ENCODE results near the gene UBXN6.

The UBXN6 gene, protein sequence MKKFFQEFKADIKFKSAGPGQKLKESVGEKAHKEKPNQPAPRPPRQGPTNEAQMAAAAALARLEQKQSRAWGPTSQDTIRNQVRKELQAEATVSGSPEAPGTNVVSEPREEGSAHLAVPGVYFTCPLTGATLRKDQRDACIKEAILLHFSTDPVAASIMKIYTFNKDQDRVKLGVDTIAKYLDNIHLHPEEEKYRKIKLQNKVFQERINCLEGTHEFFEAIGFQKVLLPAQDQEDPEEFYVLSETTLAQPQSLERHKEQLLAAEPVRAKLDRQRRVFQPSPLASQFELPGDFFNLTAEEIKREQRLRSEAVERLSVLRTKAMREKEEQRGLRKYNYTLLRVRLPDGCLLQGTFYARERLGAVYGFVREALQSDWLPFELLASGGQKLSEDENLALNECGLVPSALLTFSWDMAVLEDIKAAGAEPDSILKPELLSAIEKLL

DNA sequence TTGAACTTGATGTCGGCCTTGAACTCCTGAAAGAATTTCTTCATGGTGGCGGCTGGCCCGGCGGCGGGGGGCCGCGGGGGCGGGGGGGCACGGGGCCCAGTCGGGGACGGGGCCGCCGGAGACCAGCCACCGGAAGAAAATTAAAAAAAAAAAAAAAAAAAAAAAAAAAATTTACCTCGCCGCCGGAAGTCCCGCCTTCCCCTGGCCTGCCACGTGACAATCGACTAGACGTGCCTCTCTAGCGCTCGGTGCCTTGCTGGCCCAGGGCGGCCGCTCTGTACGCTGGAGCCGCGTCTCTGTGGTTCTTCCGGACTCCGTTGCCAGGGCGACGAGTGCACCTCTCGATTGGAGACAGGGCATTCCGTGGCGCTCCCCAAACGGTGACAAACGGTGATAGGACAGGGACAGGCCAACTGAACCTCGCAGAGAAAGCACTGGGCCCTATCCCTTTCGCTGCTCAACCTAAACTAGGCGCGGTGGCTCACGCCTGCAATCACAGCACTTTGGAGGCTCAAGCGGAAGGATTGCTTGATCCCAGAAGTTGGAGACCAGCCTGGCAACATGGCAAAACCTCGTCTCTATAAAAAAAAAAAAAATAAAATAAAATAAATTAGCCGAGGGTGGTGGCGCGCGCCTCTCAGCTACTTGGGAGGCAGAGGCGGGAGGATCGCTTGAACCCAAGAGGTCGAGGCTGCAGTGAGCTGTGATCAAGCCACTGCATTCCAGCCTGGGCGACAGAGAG is at the start of gene UBXN6:
TSS of gene UBXN6 (minus strand) at position 141 of the 742 bp plus-strand sequence. CDS start at position 44, 97 bp downstream.
- peak within 1 kb of the TSS; percentile 82 for H3K27ac ChIP-seq (ENCODE audit: low read depth, low read length)
- peaks cover 12% of the 10 kb centered on the region for H3K36me3 ChIP-seq (ENCODE audit: control insufficient read depth, insufficient read depth, low read length)
- H3K4me3 ChIP-seq (ENCODE audit: low read length): peak within 1 kb of the TSS; percentile 84
- peaks cover 11% of the 10 kb centered on the region for H3K4me1 ChIP-seq (ENCODE audit: control insufficient read depth, insufficient read depth, low read length)
- no peaks in the 10 kb centered on the region for H3K27me3 ChIP-seq (ENCODE audit: control insufficient read depth, insufficient read depth, low read length)
- peak within 1 kb of the TSS; percentile 2 for H3K9ac ChIP-seq (ENCODE audit: low read length)

DNA sequence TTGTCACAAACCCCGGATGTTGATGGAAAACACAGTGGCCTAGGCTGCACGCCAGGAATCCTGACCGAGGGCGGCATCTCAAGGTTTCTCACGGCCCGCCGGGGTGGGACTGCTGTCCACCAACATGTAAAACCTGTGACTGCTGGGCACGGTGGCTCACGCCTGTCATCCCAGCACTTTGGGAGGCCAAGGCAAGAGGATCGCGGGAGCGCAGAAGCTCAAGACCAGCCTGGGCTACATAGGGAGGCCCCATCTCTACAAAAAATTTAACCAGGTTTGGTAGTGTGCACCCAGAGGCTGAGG is 49.5 kb upstream of the UBXN6 start:
- peaks cover 10% of the 10 kb centered on the region for H3K4me1 ChIP-seq (ENCODE audit: control insufficient read depth, insufficient read depth, low read length)
- H3K27me3 ChIP-seq (ENCODE audit: control insufficient read depth, insufficient read depth, low read length): no peaks in the 10 kb centered on the region
- peaks cover 21% of the 10 kb centered on the region for H3K36me3 ChIP-seq (ENCODE audit: control insufficient read depth, insufficient read depth, low read length)
- no peak overlapping the region for H3K27ac ChIP-seq (ENCODE audit: low read depth, low read length)
- H3K4me3 ChIP-seq (ENCODE audit: low read length): no peak overlapping the region
- no peak overlapping the region for H3K9ac ChIP-seq (ENCODE audit: low read length)

DNA sequence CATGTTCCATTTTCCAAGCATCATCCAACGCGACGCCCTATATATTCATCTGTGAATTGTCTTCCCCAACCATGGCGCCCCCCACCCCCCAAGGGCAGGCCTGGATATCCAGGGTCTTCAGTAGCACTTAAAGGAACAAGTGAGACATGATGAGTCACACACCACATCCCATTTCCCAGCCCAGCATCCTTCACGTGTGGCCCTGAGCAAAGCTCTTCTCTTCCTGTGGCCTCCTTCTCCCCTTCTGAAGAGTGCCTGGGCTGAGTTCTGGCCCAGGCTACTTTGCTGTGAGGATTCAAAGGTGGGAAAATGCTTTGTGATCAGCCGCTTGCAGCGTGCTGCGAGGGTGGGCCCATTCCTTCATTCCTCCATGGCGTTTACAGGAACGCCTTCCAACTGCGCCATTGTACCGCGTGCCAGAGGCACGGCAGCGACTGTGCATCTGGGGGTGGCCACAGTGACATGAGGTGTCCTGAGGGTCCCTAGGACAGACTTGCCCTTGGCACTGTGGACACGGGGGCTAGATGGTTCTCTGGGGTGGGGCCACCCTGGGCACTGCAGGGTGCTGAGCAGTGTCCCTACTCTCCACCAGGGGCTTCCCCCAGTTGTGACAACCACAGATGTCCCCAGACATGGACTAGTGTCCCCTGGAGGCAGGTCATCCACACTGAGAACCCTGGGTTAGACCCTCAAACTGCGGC is 49.0 kb upstream of the UBXN6 start:
- peaks cover 22% of the 10 kb centered on the region for H3K36me3 ChIP-seq (ENCODE audit: control insufficient read depth, insufficient read depth, low read length)
- no peak overlapping the region for H3K27ac ChIP-seq (ENCODE audit: low read depth, low read length)
- H3K9ac ChIP-seq (ENCODE audit: low read length): no peak overlapping the region
- H3K27me3 ChIP-seq (ENCODE audit: control insufficient read depth, insufficient read depth, low read length): no peaks in the 10 kb centered on the region
- peaks cover 6% of the 10 kb centered on the region for H3K4me1 ChIP-seq (ENCODE audit: control insufficient read depth, insufficient read depth, low read length)
- H3K4me3 ChIP-seq (ENCODE audit: low read length): no peak overlapping the region

DNA sequence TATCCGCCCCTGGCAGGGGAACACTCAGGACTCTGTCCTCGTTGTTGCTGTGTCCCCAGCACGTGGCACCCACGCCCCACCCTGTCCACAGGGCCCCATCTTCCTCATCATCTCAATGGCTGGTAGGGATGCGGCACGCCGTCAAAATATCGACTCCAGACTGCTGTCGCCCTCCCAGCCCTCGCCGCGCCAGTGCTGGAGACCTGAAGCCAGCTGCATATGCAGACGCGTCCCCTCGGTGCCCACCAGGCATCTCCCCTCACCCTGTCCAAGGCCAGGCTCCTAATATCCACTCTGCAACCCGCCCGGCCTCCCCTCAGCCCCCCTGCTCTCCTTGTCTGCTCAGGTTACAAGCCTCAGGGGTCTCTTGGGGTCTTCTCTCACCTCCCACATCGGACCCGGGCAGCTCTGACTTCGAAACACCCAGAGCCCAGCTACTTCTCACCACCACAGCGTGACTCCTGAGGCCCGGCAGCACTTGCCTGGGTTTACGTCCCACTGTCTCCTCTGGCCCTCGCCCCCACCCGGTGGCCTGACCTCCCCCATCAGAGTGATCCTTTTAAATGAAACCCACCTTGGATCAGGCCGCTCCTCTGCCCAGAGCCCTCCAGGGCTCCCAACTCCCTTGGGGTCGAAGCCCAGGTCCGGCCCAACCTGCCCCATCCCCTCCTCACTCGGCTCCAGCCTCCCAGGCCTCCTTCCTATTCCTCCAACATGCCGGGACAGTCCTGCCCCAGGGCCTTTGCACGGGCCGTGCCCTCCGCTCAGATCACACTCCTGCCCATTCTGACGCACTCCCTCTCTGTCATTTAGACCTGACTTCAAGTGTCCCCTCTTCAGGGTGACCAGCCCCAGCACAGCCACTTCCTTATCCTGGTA is 48.2 kb upstream of the UBXN6 start:
- H3K27ac ChIP-seq (ENCODE audit: low read depth, low read length): no peak overlapping the region
- H3K36me3 ChIP-seq (ENCODE audit: control insufficient read depth, insufficient read depth, low read length): peaks cover 25% of the 10 kb centered on the region

DNA sequence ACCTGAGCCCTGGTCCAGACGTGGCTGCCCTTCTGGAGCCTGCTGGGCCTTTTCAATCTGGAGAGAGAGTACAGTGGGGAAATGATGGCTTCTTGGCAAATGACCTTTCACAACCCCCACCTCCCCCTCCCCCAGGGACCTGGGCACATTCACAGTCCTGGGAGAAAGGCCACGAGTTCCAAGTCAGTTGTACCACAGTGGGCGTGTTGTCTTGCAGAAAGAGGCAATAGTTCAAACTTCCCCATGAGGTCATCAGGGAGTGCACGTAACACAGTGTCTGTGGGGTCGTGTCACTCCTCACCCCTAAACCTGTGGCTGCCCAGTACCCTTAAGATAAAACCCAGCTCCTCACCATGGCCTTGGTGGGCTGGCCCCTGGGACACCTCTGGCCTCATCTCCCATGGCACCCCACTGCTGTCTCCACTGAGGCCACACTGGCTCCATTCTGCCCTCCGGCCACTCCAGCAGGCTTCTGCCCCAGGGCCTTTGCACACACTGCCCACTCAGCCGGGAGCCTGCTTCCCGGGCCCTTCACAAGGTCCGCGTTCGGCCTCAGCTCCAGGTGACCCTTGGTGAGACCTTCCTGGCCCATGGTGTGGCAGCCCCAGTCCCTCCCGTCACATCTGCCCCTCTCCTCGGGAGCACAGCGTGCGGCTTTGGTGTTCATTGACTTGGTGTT is 47.4 kb upstream of the UBXN6 start:
- no peak overlapping the region for H3K9ac ChIP-seq (ENCODE audit: low read length)

More for the DNA sequence above, 48.2 kb upstream of the UBXN6 start:
- peaks cover 3% of the 10 kb centered on the region for H3K4me1 ChIP-seq (ENCODE audit: control insufficient read depth, insufficient read depth, low read length)
- H3K27me3 ChIP-seq (ENCODE audit: control insufficient read depth, insufficient read depth, low read length): no peaks in the 10 kb centered on the region
- H3K4me3 ChIP-seq (ENCODE audit: low read length): no peak overlapping the region
- no peak overlapping the region for H3K9ac ChIP-seq (ENCODE audit: low read length)

DNA sequence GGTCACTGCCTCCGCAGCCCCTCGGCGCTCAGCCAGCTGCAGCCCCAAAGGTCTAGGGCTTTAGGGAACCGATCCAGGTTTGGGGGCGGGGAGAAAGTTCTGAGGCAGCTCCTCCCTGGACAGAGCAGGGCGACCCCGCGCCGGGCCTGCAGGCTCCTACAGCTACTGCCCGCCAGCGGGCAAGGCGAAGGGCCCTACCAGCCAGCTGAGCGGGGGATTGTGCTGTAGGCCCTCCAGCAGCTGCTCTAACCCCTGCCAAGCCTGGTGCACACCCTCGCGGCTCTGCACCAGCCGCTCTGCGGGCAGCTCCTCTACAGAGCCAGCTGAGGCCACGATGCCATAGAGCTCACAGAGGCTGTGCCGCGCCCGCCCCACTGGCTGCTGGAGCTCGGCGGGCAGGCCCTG is 46.7 kb upstream of the UBXN6 start:
- Histone ChIP-seq H3K4me3 (ENCODE audit: low read length) (no peak overlapping the region), H3K36me3 (ENCODE audit: control insufficient read depth, insufficient read depth, low read length) (peaks cover 26% of the 10 kb centered on the region), H3K4me1 (ENCODE audit: control insufficient read depth, insufficient read depth, low read length) (peaks cover 3% of the 10 kb centered on the region), H3K9ac (ENCODE audit: low read length) (no peak overlapping the region), H3K27me3 (ENCODE audit: control insufficient read depth, insufficient read depth, low read length) (no peaks in the 10 kb centered on the region), H3K27ac (ENCODE audit: low read depth, low read length) (no peak overlapping the region)

More for the DNA sequence above, 47.4 kb upstream of the UBXN6 start:
- Histone ChIP-seq H3K4me1 (ENCODE audit: control insufficient read depth, insufficient read depth, low read length) (peaks cover 3% of the 10 kb centered on the region), H3K4me3 (ENCODE audit: low read length) (no peak overlapping the region), H3K27me3 (ENCODE audit: control insufficient read depth, insufficient read depth, low read length) (no peaks in the 10 kb centered on the region), H3K27ac (ENCODE audit: low read depth, low read length) (no peak overlapping the region), H3K36me3 (ENCODE audit: control insufficient read depth, insufficient read depth, low read length) (peaks cover 26% of the 10 kb centered on the region)

DNA sequence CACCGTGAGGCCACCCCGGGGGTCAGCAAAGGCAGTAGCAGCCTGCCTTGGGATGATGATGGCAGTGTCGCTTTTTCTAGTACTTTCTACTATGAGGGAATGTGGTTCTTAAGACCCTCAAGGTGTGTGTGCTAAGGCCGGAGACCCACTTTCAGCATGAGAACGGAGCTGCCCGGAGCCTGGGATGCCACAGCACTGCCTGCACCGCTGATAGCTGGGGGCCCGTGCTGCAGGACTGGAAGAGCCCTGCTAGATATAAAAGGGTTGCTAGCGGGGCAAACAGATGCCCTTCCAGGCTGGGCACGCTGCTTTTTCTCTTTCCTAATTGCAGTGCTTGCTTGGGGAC is 46.2 kb upstream of the UBXN6 start:
- H3K27me3 ChIP-seq (ENCODE audit: control insufficient read depth, insufficient read depth, low read length): no peaks in the 10 kb centered on the region
- no peak overlapping the region for H3K27ac ChIP-seq (ENCODE audit: low read depth, low read length)
- H3K9ac ChIP-seq (ENCODE audit: low read length): no peak overlapping the region
- H3K4me3 ChIP-seq (ENCODE audit: low read length): no peak overlapping the region
- H3K4me1 ChIP-seq (ENCODE audit: control insufficient read depth, insufficient read depth, low read length): peaks cover 3% of the 10 kb centered on the region
- H3K36me3 ChIP-seq (ENCODE audit: control insufficient read depth, insufficient read depth, low read length): peaks cover 26% of the 10 kb centered on the region

DNA sequence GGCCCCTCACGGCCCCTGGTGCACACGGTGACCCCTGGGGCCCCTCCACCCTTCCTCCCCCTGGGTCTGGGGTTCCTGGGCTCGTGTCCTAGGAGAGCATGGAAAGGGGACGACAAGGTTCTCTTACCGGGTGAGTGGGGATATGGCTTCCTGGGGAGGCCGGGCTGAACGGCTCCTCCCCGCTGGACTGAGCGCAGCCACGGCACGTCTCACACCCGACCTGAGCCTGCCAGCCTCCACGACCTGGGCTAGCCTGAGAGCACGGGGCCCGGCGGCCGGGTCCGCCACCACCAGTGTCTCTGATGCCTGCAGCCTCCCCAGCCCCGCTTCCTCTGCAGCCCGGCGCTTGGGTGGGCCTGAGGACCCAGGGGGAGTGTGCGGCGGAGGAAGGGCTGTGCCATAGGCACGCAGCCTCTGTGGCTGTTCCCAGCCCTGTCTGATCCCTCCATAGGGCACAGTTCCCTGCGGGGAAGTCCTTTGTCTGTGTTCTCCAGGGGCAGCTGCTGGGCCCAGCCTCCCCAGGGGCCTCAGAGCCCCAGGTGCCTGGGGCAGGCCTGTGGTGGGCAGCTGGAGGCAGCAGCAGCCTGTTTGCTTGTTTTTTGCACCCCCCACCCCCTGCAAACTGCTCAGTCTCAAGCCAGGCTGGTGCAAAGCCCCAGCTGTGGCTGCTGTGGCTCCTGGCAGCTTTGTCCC is 45.7 kb upstream of the UBXN6 start:
- Histone ChIP-seq H3K4me3 (ENCODE audit: low read length) (no peak overlapping the region), H3K27me3 (ENCODE audit: control insufficient read depth, insufficient read depth, low read length) (no peaks in the 10 kb centered on the region), H3K27ac (ENCODE audit: low read depth, low read length) (peak overlapping the region; percentile 37), H3K36me3 (ENCODE audit: control insufficient read depth, insufficient read depth, low read length) (peaks cover 26% of the 10 kb centered on the region), H3K9ac (ENCODE audit: low read length) (no peak overlapping the region), H3K4me1 (ENCODE audit: control insufficient read depth, insufficient read depth, low read length) (peaks cover 3% of the 10 kb centered on the region)

DNA sequence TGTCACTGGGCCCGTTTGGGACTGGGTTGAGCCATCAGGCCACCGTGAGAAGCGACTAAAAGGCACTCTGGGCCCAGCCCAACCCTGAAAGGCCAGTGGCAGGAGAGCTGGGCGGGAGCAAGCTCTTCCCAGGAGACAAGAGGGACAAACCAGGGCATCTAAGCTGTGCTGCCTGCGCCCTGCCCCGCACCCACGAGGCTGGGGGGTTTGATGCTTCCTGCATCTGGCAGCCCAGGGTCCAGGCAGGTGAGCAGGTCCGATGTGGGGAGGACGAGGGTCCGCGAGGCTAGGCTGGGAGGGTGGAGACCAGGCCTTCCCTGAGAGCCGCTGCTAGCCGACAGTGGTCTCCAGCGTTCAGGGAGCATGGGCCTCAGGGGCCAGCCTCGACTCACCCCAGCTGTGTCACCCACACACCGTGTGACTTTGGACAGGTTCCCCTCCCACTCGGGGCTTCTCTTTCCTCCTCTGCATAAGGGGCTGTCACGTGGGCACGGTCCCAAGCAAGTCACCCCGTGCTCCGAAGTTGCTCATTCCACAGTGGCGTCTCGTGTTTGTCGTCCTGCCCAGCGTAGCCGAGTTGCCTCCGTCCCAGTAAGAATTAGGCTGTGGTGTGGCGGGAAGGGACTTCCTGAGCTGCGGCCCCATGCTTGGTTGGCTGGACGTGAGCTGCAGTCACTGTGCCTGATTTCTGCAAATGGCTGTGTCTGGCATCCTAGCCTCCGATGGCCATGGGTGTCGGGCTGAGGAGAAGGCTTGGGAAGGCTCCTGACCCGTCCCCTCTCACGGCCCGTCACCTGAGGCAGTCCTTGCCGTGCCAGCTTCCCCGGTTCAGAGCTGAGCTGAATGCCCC is 44.9 kb upstream of the UBXN6 start:
- peak overlapping the region; percentile 37 for H3K27ac ChIP-seq (ENCODE audit: low read depth, low read length)
- peaks cover 3% of the 10 kb centered on the region for H3K4me1 ChIP-seq (ENCODE audit: control insufficient read depth, insufficient read depth, low read length)
- H3K36me3 ChIP-seq (ENCODE audit: control insufficient read depth, insufficient read depth, low read length): peaks cover 27% of the 10 kb centered on the region
- no peak overlapping the region for H3K9ac ChIP-seq (ENCODE audit: low read length)
- H3K27me3 ChIP-seq (ENCODE audit: control insufficient read depth, insufficient read depth, low read length): no peaks in the 10 kb centered on the region
- H3K4me3 ChIP-seq (ENCODE audit: low read length): no peak overlapping the region

DNA sequence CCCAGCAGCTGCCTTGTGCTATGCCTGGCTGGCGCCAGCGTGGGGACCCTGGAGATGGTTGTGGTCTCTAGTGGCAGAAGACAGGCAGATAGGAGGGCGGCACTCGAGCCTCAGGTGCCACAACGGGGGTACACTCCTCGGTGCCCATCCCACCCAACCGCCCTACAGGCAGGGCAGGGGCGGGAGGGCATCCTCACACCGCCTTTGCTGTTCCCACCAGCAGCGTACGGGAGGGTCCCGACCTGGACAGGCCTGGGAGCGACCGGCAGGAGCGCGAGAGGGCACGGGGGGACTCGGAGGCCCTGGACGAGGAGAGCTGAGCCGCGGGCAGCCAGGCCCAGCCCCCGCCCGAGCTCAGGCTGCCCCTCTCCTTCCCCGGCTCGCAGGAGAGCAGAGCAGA is 44.1 kb upstream of the UBXN6 start:
- H3K4me3 ChIP-seq (ENCODE audit: low read length): no peak overlapping the region
- H3K4me1 ChIP-seq (ENCODE audit: control insufficient read depth, insufficient read depth, low read length): peaks cover 3% of the 10 kb centered on the region
- H3K27ac ChIP-seq (ENCODE audit: low read depth, low read length): no peak overlapping the region
- no peaks in the 10 kb centered on the region for H3K27me3 ChIP-seq (ENCODE audit: control insufficient read depth, insufficient read depth, low read length)
- peaks cover 27% of the 10 kb centered on the region for H3K36me3 ChIP-seq (ENCODE audit: control insufficient read depth, insufficient read depth, low read length)
- H3K9ac ChIP-seq (ENCODE audit: low read length): no peak overlapping the region

All from rectal smooth muscle tissue (tissue), 1 donor.